Astrocyte (in vitro differentiated cells and primary cell): Measurements from ENCODE around the gene INPP4A. TPM values are rescaled to one million over a fixed set of nuclear protein-coding genes. Genes with fewer than 3 reads are reported as not detected.

Source experiments
- DNase-seq: peaks from one replicate; pipeline ENCODE4 v3.0.0-alpha.2; 2010; ENCODE audit warnings: low read depth
- FAIRE-seq: peaks from 2 replicates; lab custom pipeline; 2011; peaks lifted over from hg19 to GRCh38; lab: Jason Lieb, UNC
- H2AFZ ChIP-seq: 2 replicates; pipeline ENCODE4 v1.6.0; 2012; ENCODE audit warnings: low read depth, low read length, inconsistent platforms
- H3K27ac ChIP-seq: 2 replicates; pipeline ENCODE4 v1.5.1; 2011; ENCODE audit warnings: low read depth, low read length, inconsistent platforms
- H3K27me3 ChIP-seq: 2 replicates; pipeline ENCODE4 v1.6.0; 2011; ENCODE audit warnings: low read length, inconsistent platforms; ENCODE audit not compliant: insufficient read depth
- H3K36me3 ChIP-seq: 2 replicates; pipeline ENCODE4 v1.5.1; 2011; ENCODE audit warnings: low read length, inconsistent platforms; ENCODE audit not compliant: insufficient read depth
- H3K4me1 ChIP-seq: 2 replicates; pipeline ENCODE4 v1.5.1; 2011; ENCODE audit warnings: low read length, inconsistent platforms; ENCODE audit not compliant: insufficient read depth
- H3K4me2 ChIP-seq: 2 replicates; pipeline ENCODE4 v1.6.0; 2012; ENCODE audit warnings: low read length, inconsistent platforms
- H3K4me3 ChIP-seq: 2 replicates; pipeline ENCODE4 v1.5.1; 2011; ENCODE audit warnings: low read depth, mild to moderate bottlenecking, low read length, inconsistent platforms; ENCODE audit not compliant: insufficient read depth
- H3K79me2 ChIP-seq: 2 replicates; pipeline ENCODE4 v1.6.0; 2012; ENCODE audit warnings: mild to moderate bottlenecking, low read length, inconsistent platforms; ENCODE audit not compliant: insufficient read depth
- H3K9ac ChIP-seq: 2 replicates; pipeline ENCODE4 v1.6.0; 2012; ENCODE audit warnings: mild to moderate bottlenecking, low read length, inconsistent platforms
- H3K9me3 ChIP-seq: 2 replicates; pipeline ENCODE4 v1.5.1; 2012; ENCODE audit warnings: low read depth, mild to moderate bottlenecking, low read length, inconsistent platforms; ENCODE audit not compliant: insufficient read depth
- H4K20me1 ChIP-seq: 2 replicates; pipeline ENCODE4 v1.6.0; 2012; ENCODE audit warnings: low read length, inconsistent platforms; ENCODE audit not compliant: insufficient read depth
- H3K27ac Mint-ChIP-seq: one replicate; pipeline ENCODE4 v1.8.0; 2021; ENCODE audit warnings: mild to moderate bottlenecking, mixed read lengths; ENCODE audit not compliant: unreplicated experiment
- H3K27me3 Mint-ChIP-seq: one replicate; pipeline ENCODE4 v1.8.0; 2021; ENCODE audit warnings: low read depth, mixed read lengths; ENCODE audit not compliant: unreplicated experiment
- H3K36me3 Mint-ChIP-seq: one replicate; pipeline ENCODE4 v1.8.0; 2021; ENCODE audit warnings: low read depth, mixed read lengths; ENCODE audit not compliant: unreplicated experiment
- H3K4me1 Mint-ChIP-seq: one replicate; pipeline ENCODE4 v1.8.0; 2021; ENCODE audit warnings: low read depth, mixed read lengths; ENCODE audit not compliant: unreplicated experiment
- H3K4me3 Mint-ChIP-seq: one replicate; pipeline ENCODE4 v1.8.0; 2021; ENCODE audit warnings: mild to moderate bottlenecking, moderate library complexity, mixed read lengths; ENCODE audit not compliant: unreplicated experiment
- H3K9me3 Mint-ChIP-seq: one replicate; pipeline ENCODE4 v1.8.0; 2021; ENCODE audit warnings: mild to moderate bottlenecking, mixed read lengths; ENCODE audit not compliant: unreplicated experiment
- CTCF ChIP-seq: IDR thresholded peaks from 2 replicates; pipeline ENCODE4 v1.5.1; 2011; ENCODE audit warnings: low read depth, mild to moderate bottlenecking, inconsistent platforms, low read length, moderate library complexity; ENCODE audit not compliant: insufficient read depth
- EZH2 ChIP-seq: IDR thresholded peaks from 2 replicates; pipeline ENCODE4 v1.6.1; 2012; ENCODE audit warnings: mild to moderate bottlenecking, low read length, inconsistent platforms; ENCODE audit not compliant: insufficient read depth
- total RNA-seq: library from RNA; stranded (reverse); gene quantifications from 2 replicates; pipeline ENCODE4 v1.2.1, GENCODE V29; 2021

Gene INPP4A
- total RNA-seq, 1 donor from 2014 or later = 19.4 TPM

GRCh38 chr2:98461498-98462049 is 16.9 kb downstream of the INPP4A start:
- H3K27ac ChIP-seq = no peak overlapping the region
- no peak for FAIRE-seq
- no peak overlapping the region for H3K4me3 Mint-ChIP-seq

GRCh38 chr2:98463081-98463481 is 18.4 kb downstream of the INPP4A start:
- Histone ChIP-seq H3K36me3 (no peaks in the 10 kb centered on the region), H2AFZ (no peak overlapping the region), H3K4me3 (no peak overlapping the region), H3K4me1 (peaks cover 12% of the 10 kb centered on the region), H3K4me2 (no peak overlapping the region), H3K79me2 (peaks cover 49% of the 10 kb centered on the region), H3K9me3 (no peaks in the 10 kb centered on the region), H4K20me1 (peaks cover 59% of the 10 kb centered on the region), H3K27ac (no peak overlapping the region), H3K27me3 (no peaks in the 10 kb centered on the region), H3K9ac (no peak overlapping the region)
- Mint-ChIP-seq H3K9me3 (no peaks in the 10 kb centered on the region), H3K4me3 (no peak overlapping the region), H3K4me1 (peaks cover 30% of the 10 kb centered on the region), H3K27ac (no peak overlapping the region), H3K27me3 (no peaks in the 10 kb centered on the region), H3K36me3 (peaks cover 18% of the 10 kb centered on the region)
- DNase-seq = no peak
- no peak for FAIRE-seq
- TF ChIP-seq EZH2 = no peak
- no peak for TF ChIP-seq CTCF

More at GRCh38 chr2:98461498-98462049, 16.9 kb downstream of the INPP4A start:
- Mint-ChIP-seq H3K36me3 (peaks cover 18% of the 10 kb centered on the region), H3K27ac (no peak overlapping the region), H3K9me3 (no peaks in the 10 kb centered on the region), H3K27me3 (no peaks in the 10 kb centered on the region), H3K4me1 (peaks cover 26% of the 10 kb centered on the region)
- no peaks in the 10 kb centered on the region for H3K27me3 ChIP-seq
- DNase-seq = no peak
- peaks cover 44% of the 10 kb centered on the region for H3K79me2 ChIP-seq
- H2AFZ ChIP-seq = no peak overlapping the region
- H3K4me3 ChIP-seq = no peak overlapping the region
- peaks cover 15% of the 10 kb centered on the region for H3K4me1 ChIP-seq
- no peak for TF ChIP-seq EZH2
- no peak for TF ChIP-seq CTCF
- H4K20me1 ChIP-seq = peaks cover 52% of the 10 kb centered on the region
- H3K4me2 ChIP-seq = no peak overlapping the region
- H3K9ac ChIP-seq = no peak overlapping the region
- H3K9me3 ChIP-seq = no peaks in the 10 kb centered on the region
- no peaks in the 10 kb centered on the region for H3K36me3 ChIP-seq

- no peak overlapping the region for H3K27ac Mint-ChIP-seq
- DNase-seq (no peak), FAIRE-seq (no peak)
- H3K9me3 Mint-ChIP-seq = no peaks in the 10 kb centered on the region
- H3K4me1 ChIP-seq = peaks cover 14% of the 10 kb centered on the region
- peaks cover 16% of the 10 kb centered on the region for H3K36me3 Mint-ChIP-seq
- no peak overlapping the region for H3K9ac ChIP-seq
- no peak overlapping the region for H3K27ac ChIP-seq
- H4K20me1 ChIP-seq = peaks cover 58% of the 10 kb centered on the region
- no peak overlapping the region for H3K4me2 ChIP-seq
- no peaks in the 10 kb centered on the region for H3K36me3 ChIP-seq
- no peaks in the 10 kb centered on the region for H3K27me3 ChIP-seq
- TF ChIP-seq EZH2 (no peak), CTCF (no peak)
- no peak overlapping the region for H3K4me3 Mint-ChIP-seq
- H3K4me1 Mint-ChIP-seq = peaks cover 31% of the 10 kb centered on the region
- peaks cover 46% of the 10 kb centered on the region for H3K79me2 ChIP-seq
- H3K4me3 ChIP-seq = no peak overlapping the region
- H3K27me3 Mint-ChIP-seq = no peaks in the 10 kb centered on the region
- H2AFZ ChIP-seq = no peak overlapping the region
- H3K9me3 ChIP-seq = no peaks in the 10 kb centered on the region
Observed at GRCh38 chr2:98463551-98463971, 18.9 kb downstream of the INPP4A start.
